HG02870 (cell line): ENCODE data around the gene ZNF23.

Source experiments
- ATAC-seq: cut with Tn5 transposase; IDR thresholded peaks from one replicate; pipeline ENCODE4 v1.9.1; 2021; ENCODE audit warnings: mild to moderate bottlenecking, moderate library complexity; ENCODE audit not compliant: unreplicated experiment

ZNF23 gene

GRCh38 chr16:71399801-71400563, 62.1 kb downstream of the ZNF23 start:
- ATAC-seq = no peak
